HFFc6 (cell line): ENCODE results near the gene EDC4. TPM values are rescaled to one million over a fixed set of nuclear protein-coding genes. Genes with fewer than 3 reads are reported as not detected.
A peak's percentile ranks its signal among the peaks of the same experiment; 100 is the strongest.
"Not testable (repeated sequence)": the region's sequence is repeated elsewhere in the genome, so short reads cannot be mapped to it uniquely, and the experiment has no call there.

Experiments
- DNase-seq: peaks from one replicate; pipeline ENCODE4 v3.0.0-alpha.2; 2018
- H3K27ac Mint-ChIP-seq: 2 replicates; pipeline ENCODE4 v1.8.0; 2020; ENCODE audit warnings: mild to moderate bottlenecking, mixed read lengths
- H3K27me3 Mint-ChIP-seq: 2 replicates; pipeline ENCODE4 v1.8.0; 2021; ENCODE audit warnings: mild to moderate bottlenecking, moderate library complexity, mixed read lengths; ENCODE audit not compliant: insufficient read depth
- H3K36me3 Mint-ChIP-seq: 2 replicates; pipeline ENCODE4 v1.8.0; 2021; ENCODE audit warnings: low read depth, mixed read lengths
- H3K4me1 Mint-ChIP-seq: 2 replicates; pipeline ENCODE4 v1.8.0; 2020; ENCODE audit warnings: low read depth, mixed read lengths
- H3K4me3 Mint-ChIP-seq: 2 replicates; pipeline ENCODE4 v1.8.0; 2020; ENCODE audit warnings: mild to moderate bottlenecking, moderate library complexity, mixed read lengths
- H3K9me3 Mint-ChIP-seq: 2 replicates; pipeline ENCODE4 v1.8.0; 2020; ENCODE audit warnings: mild to moderate bottlenecking, mixed read lengths
- total RNA-seq, 6 experiments: library from RNA; stranded (reverse); fragmentation: NEBNext Ultra II Directional; extraction: Animal tissue kit (Norgen Biotek cat#: 25700); gene quantifications; 2 replicates in 1 of 6; 3 replicates in 5 of 6; pipeline ENCODE4 v1.2.3, GENCODE V29; 2021
- TF ChIP-seq, protein P1 (sequence below): fragments of 200-600 bp; sonication (generic); IDR thresholded peaks from 2 replicates; pipeline ENCODE4 v1.5.0; 2021; ENCODE audit warnings: antibody characterized with exemption, mild to moderate bottlenecking

EDC4 gene
- total RNA-seq, 6 experiments from 2014 or later = 60.2 to 81.0 (median 63.6) TPM

DNA sequence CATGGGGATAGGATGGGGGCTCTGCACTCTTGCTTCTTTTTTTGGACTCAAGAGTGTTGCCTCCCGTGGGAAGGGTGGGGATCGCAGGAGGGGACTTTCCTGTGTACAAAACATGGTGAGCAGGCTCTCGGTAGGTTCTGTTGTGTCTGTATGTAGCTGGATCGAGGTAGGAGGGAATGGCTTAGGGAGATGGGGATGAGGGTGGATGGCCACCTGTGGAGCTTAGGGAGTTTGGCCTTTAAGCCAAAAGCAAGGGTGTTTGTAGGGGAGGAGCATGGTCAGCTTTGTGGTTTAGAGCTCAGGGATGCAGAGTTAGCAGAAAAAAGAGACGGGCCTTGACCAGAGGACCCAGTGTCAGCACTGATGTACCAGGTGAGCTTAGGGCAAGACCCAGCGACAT, 11.0 kb upstream of the EDC4 start:
- H3K9me3 Mint-ChIP-seq = no peaks in the 10 kb centered on the region
- TF ChIP-seq, protein P1, sequence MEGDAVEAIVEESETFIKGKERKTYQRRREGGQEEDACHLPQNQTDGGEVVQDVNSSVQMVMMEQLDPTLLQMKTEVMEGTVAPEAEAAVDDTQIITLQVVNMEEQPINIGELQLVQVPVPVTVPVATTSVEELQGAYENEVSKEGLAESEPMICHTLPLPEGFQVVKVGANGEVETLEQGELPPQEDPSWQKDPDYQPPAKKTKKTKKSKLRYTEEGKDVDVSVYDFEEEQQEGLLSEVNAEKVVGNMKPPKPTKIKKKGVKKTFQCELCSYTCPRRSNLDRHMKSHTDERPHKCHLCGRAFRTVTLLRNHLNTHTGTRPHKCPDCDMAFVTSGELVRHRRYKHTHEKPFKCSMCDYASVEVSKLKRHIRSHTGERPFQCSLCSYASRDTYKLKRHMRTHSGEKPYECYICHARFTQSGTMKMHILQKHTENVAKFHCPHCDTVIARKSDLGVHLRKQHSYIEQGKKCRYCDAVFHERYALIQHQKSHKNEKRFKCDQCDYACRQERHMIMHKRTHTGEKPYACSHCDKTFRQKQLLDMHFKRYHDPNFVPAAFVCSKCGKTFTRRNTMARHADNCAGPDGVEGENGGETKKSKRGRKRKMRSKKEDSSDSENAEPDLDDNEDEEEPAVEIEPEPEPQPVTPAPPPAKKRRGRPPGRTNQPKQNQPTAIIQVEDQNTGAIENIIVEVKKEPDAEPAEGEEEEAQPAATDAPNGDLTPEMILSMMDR = no peak
- no peak overlapping the region for H3K4me3 Mint-ChIP-seq

DNA sequence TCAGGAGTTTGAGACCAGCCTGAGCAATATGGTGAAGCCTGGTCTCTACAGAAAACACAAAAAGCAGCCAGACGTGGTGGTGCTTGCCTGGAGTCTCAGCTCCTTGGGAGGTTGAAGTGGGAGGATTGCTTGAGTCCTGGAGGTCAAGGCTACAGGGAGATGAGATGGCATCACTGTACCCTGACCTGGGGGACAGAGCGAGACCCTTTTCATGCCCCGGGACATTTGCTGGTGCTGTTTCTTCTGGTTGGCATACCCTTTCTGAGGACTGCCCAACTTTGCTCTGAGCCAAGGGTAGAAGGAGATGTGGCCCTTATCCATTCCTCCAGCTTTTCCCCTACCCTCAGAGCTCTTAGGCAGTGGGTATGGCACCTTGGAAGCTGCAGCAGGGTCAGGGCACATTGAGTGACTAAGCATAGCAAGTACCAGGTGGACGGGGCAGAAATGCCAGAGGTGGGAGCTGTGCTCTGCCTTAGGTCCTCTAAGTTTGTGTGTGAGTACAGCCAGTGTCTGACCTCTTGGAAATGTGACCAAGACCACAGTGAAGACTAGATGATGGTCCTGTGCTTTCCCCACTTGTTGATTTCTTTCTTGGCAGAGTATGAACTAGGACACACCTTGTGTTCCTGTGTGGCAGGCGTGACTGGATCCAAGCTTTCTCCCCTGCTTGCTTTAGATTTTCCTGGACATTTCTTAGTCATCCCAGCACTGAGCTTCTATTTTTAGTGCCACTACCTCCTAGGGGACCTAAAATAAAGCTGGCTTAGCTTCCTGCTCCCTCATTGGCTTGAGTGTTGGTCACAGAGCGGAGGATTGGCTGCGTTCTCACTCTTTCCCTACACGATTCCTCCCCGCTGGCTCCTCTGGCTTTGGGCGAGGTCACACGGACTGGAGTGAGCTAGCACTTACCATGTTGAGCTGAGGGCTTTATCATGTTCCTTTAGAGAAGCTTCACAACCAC, 9.9 kb upstream of the EDC4 start:
- peak; percentile 43 for DNase-seq
- TF ChIP-seq, protein P1 = no peak
- peak overlapping the region; percentile 100 for H3K27ac Mint-ChIP-seq
- H3K4me1 Mint-ChIP-seq = peaks cover 50% of the 10 kb centered on the region
- no peak overlapping the region for H3K4me3 Mint-ChIP-seq
- no peaks in the 10 kb centered on the region for H3K9me3 Mint-ChIP-seq
- peaks cover 3% of the 10 kb centered on the region; the same call in 1 of the 2 replicates for H3K27me3 Mint-ChIP-seq
- peaks cover 15% of the 10 kb centered on the region for H3K36me3 Mint-ChIP-seq

More for the DNA sequence above, 11.0 kb upstream of the EDC4 start:
- H3K36me3 Mint-ChIP-seq = peaks cover 15% of the 10 kb centered on the region
- H3K4me1 Mint-ChIP-seq = peaks cover 60% of the 10 kb centered on the region
- DNase-seq = no peak
- peaks cover 2% of the 10 kb centered on the region; the same call in 1 of the 2 replicates for H3K27me3 Mint-ChIP-seq
- H3K27ac Mint-ChIP-seq = peak overlapping the region; percentile 100

DNA sequence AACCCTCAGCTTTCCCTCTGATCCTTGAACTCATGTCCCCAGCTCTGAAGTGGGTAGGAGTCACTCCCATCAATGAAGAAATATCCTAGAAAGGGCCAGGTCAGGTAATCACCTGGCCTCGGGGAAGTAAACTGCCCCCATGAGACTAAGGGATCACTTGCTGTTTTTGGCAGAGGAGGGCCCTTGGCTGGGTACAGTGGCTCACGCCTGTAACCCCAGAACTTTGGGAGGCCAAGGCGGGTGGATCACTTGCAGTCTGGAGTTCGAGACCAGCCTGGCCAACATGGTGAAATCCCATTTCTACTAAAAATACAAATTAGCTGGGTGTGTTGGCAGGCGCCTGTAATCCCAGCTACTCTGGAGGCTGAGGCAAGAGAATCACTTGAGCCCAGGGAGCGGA, 8.8 kb upstream of the EDC4 start:
- Mint-ChIP-seq H3K4me1 (peaks cover 41% of the 10 kb centered on the region), H3K36me3 (peaks cover 11% of the 10 kb centered on the region; the same call in 1 of the 2 replicates), H3K27ac (peak overlapping the region; percentile 100)
- DNase-seq, H3K4me3 Mint-ChIP-seq, H3K27me3 Mint-ChIP-seq, H3K9me3 Mint-ChIP-seq: not testable (repeated sequence)

DNA sequence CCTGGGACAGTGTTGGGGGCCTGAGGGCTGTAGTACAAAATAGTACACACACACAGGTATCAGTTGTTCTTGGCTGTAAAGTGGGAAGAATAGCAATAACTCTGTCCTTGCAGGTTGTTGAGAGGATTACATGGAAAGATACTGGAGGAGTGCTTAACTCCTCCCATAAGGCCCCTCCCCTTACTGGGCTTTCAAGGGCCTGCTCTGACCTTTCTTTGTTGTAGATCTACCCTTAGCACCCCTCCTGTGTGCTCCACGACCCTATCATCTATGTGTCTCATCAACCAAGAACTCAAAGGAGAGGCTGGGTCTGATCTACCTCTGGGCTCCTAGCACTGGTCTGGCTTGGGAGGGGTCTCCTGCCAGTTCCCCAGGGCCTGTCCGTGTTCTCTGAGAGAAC, 8.3 kb upstream of the EDC4 start:
- Mint-ChIP-seq H3K36me3 (peaks cover 11% of the 10 kb centered on the region; the same call in 1 of the 2 replicates), H3K4me1 (peaks cover 41% of the 10 kb centered on the region), H3K27ac (peak overlapping the region; percentile 64), H3K4me3 (no peak overlapping the region), H3K27me3 (0 out of 2 replicates have a peak, but pooled peaks cover 2% of the 10 kb centered on the region), H3K9me3 (no peaks in the 10 kb centered on the region)
- no peak for DNase-seq
- TF ChIP-seq, protein P1 = no peak

DNA sequence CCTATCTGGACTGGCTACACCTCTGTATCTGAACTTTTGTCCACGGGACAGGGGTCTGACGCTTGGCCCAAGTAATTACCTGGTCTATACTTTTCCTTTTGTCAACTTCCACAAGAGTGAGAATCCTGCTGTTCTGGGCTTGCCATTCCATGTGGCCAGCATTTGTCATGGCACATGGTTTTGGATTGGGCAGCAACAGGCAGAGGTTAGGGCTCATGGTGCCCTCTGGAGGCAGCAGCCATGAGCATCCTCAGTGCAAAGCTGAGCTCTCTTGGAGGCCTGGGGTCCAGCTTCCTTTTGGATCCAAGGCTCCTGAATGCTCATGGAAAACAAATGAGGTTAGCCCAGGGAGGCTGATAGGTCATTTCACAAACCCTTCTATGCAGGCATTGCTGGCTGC, 7.5 kb upstream of the EDC4 start:
- H3K9me3 Mint-ChIP-seq = no peaks in the 10 kb centered on the region
- TF ChIP-seq, protein P1 = peak; percentile 69
- peak; percentile 47 for DNase-seq
- H3K4me3 Mint-ChIP-seq = no peak overlapping the region
- peaks cover 14% of the 10 kb centered on the region for H3K36me3 Mint-ChIP-seq
- peaks cover 41% of the 10 kb centered on the region for H3K4me1 Mint-ChIP-seq
- peak overlapping the region; percentile 64 for H3K27ac Mint-ChIP-seq
- H3K27me3 Mint-ChIP-seq = 0 out of 2 replicates have a peak, but pooled peaks cover 2% of the 10 kb centered on the region

DNA sequence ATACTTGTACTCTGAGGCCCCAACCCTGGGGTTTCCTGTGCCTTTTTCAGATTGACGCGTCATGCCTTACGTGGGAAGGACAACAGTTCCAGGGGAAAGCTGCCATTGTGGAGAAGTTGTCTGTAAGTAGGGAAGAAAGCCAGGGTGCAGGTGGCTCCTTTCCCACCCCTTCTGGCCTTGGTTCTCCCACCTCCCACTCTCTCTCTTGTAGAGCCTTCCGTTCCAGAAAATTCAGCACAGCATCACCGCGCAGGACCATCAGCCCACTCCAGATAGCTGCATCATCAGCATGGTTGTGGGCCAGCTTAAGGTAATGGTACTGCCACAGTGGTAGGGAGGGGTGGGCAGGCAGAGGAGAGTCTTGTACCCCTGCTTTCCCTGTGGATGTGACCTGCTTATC, 4.6 kb upstream of the EDC4 start:
- H3K27ac Mint-ChIP-seq = no peak overlapping the region
- no peak for DNase-seq
- H3K9me3 Mint-ChIP-seq = no peaks in the 10 kb centered on the region
- TF ChIP-seq, protein P1 = no peak
- peaks cover 22% of the 10 kb centered on the region for H3K36me3 Mint-ChIP-seq
- H3K4me1 Mint-ChIP-seq = peaks cover 18% of the 10 kb centered on the region
- no peak overlapping the region for H3K4me3 Mint-ChIP-seq
- H3K27me3 Mint-ChIP-seq = peaks cover 2% of the 10 kb centered on the region; the same call in 1 of the 2 replicates
